Kidney tubule cell (primary cell): Measurements from ENCODE around the gene LSAMP.

Experiments
- DNase-seq: peaks from one replicate; pipeline ENCODE4 v3.0.0-alpha.2; 2018; ENCODE audit warnings: low spot score

Gene LSAMP

GRCh38 chr3:116429479-116430269, 15.6 kb downstream of the LSAMP start:
- no peak for DNase-seq

GRCh38 chr3:116426036-116426435, 19.3 kb downstream of the LSAMP start:
- no peak for DNase-seq

GRCh38 chr3:116425126-116425525, 20.2 kb downstream of the LSAMP start:
- DNase-seq: no peak

GRCh38 chr3:116423945-116424344, 21.3 kb downstream of the LSAMP start:
- no peak for DNase-seq

- DNase-seq: no peak
These were observed 21.9 kb downstream of the LSAMP start for GRCh38 chr3:116423374-116423773.

- DNase-seq: no peak
These were observed 28.1 kb downstream of the LSAMP start for GRCh38 chr3:116417151-116417550.

GRCh38 chr3:116413319-116413718, 32.0 kb downstream of the LSAMP start:
- DNase-seq: no peak

GRCh38 chr3:116408473-116408872, 36.8 kb downstream of the LSAMP start:
- no peak for DNase-seq

GRCh38 chr3:116405231-116405630, 40.1 kb downstream of the LSAMP start:
- DNase-seq: no peak

GRCh38 chr3:116399701-116400226, 45.5 kb downstream of the LSAMP start:
- no peak for DNase-seq

GRCh38 chr3:116394365-116394764, 50.9 kb downstream of the LSAMP start:
- no peak for DNase-seq

GRCh38 chr3:116393199-116393598, 52.1 kb downstream of the LSAMP start:
- no peak for DNase-seq

- DNase-seq: no peak
These were observed 53.0 kb downstream of the LSAMP start for GRCh38 chr3:116392291-116392690.

GRCh38 chr3:116391296-116392201, 53.7 kb downstream of the LSAMP start:
- DNase-seq: no peak

- no peak for DNase-seq
These were observed 55.0 kb downstream of the LSAMP start for GRCh38 chr3:116390318-116390717.

GRCh38 chr3:116388867-116389385, 56.4 kb downstream of the LSAMP start:
- no peak for DNase-seq

- DNase-seq: no peak
These were observed 59.1 kb downstream of the LSAMP start for GRCh38 chr3:116386168-116386567.

GRCh38 chr3:116384717-116385116, 60.6 kb downstream of the LSAMP start:
- DNase-seq: no peak

- peak; percentile 14 for DNase-seq
These were observed 67.2 kb downstream of the LSAMP start for GRCh38 chr3:116378077-116378476.

- DNase-seq: no peak
These were observed 70.4 kb downstream of the LSAMP start for GRCh38 chr3:116374901-116375300.

GRCh38 chr3:116367761-116368395, 77.4 kb downstream of the LSAMP start:
- DNase-seq: peak; percentile 1

- DNase-seq: no peak
These were observed 89.2 kb downstream of the LSAMP start for GRCh38 chr3:116356056-116356455.
